Stimulated activated CD8-positive, alpha-beta memory T cell treated with anti-CD3 and anti-CD28 coated beads, Interleukin-2, amount 100 ng/mL, for 48 hours (primary cell): Measurements from ENCODE around the gene FNDC3B.

ENCODE experiments used
- DNase-seq, 2 donors: peaks; one replicate each; pipeline ENCODE4 v3.0.0-alpha.2; 2020; ENCODE audit warnings: low read depth in 2 of 2

FNDC3B gene

DNA sequence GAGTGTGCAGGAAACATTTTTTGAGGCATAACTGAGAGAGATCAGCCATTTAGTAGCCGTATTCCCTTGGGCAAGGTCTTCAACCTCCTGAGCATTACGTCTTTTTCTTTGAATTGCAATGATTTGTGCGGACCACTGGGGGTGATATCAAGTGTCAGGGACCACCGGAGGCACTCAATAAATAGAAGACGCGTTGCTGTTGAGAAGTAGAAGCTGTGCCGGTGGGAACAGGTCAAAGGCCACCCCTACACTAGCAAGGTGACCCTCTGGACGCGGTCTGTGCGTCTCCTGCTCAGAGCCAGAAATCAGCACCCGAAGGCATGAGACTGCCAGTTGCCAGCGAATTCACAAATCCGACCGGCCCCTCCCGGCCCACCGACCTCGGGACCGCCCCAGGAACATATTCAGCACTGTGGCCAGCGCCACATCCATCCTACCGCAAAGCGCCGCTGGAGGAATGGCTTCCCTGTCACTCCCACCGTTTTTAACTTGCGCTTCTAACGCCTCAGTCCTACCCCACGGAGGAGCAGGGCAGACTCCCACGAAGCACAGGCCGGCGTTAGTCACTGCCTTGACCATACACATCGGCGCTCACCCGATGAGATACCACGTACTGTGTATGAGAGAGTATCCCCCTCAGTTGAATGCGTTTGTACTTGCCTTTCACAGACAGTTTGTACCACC is 410.2 kb downstream of the FNDC3B start:
- no peak for DNase-seq
